Measurements from ENCODE around the gene BMPER. TPM values are rescaled to one million over a fixed set of nuclear protein-coding genes. Genes with fewer than 3 reads are reported as not detected.

Gene BMPER
- total RNA-seq, 1 experiment from 2014 or later, result not detected

DNA sequence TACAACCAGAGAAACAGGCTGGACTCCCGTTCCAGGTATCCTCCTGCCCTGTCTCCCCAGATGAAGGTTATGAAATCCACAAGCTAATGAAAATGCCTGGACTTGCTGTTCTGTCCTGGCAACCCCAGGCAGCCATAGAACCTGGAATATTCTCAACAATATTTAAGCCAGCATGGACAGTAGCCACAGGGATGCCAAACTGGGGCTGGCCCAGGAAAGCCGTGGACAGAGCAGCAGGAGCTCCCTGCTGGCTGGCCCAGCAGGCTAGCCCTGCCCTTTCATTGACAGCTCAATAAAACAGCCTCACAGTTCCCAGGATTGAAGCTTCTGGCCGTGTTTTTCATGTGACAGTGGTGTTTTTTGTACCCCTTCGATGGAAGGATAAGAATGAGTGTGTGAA lies 230.6 kb downstream of the BMPER start:
- Histone ChIP-seq H3K9me3 (no peaks in the 10 kb centered on the region), H3K4me3 (ENCODE audit: low read depth, low read length) (no peak overlapping the region), H3K36me3 (ENCODE audit: control insufficient read depth, insufficient read depth, low read length) (no peaks in the 10 kb centered on the region), H3K4me1 (no peaks in the 10 kb centered on the region), H3K27me3 (replicated peaks; ENCODE audit: control insufficient read depth, insufficient read depth, low read length) (no peaks in the 10 kb centered on the region)
- Mint-ChIP-seq H3K4me1 (ENCODE audit: low read depth, unreplicated experiment) (no peaks in the 10 kb centered on the region), H3K27ac (ENCODE audit: unreplicated experiment) (no peak overlapping the region), H3K4me3 (ENCODE audit: unreplicated experiment) (no peak overlapping the region), H3K27me3 (ENCODE audit: insufficient read depth, unreplicated experiment) (peaks cover 3% of the 10 kb centered on the region), H3K36me3 (ENCODE audit: insufficient read depth, unreplicated experiment) (no peaks in the 10 kb centered on the region), H3K9me3 (ENCODE audit: unreplicated experiment) (no peaks in the 10 kb centered on the region)
- ChIA-PET POLR2A (no interaction called here), CTCF (no interaction called here)
- intact Hi-C loops (cut with micrococcal nuclease; ENCODE audit: unreplicated experiment), result no loop called here
- no peak for DNase-seq
- TF ChIP-seq, protein P1, sequence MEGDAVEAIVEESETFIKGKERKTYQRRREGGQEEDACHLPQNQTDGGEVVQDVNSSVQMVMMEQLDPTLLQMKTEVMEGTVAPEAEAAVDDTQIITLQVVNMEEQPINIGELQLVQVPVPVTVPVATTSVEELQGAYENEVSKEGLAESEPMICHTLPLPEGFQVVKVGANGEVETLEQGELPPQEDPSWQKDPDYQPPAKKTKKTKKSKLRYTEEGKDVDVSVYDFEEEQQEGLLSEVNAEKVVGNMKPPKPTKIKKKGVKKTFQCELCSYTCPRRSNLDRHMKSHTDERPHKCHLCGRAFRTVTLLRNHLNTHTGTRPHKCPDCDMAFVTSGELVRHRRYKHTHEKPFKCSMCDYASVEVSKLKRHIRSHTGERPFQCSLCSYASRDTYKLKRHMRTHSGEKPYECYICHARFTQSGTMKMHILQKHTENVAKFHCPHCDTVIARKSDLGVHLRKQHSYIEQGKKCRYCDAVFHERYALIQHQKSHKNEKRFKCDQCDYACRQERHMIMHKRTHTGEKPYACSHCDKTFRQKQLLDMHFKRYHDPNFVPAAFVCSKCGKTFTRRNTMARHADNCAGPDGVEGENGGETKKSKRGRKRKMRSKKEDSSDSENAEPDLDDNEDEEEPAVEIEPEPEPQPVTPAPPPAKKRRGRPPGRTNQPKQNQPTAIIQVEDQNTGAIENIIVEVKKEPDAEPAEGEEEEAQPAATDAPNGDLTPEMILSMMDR (IDR thresholded peaks at IDR 0.05; ENCODE audit: insufficient read depth in 1 of 2, low read depth in 1 of 2, low read length in 1 of 2, severe bottlenecking in 1 of 2, unreplicated experiment in 1 of 2), result no peak
- BruUV-seq (replicated peaks), result no TSS peak

DNA sequence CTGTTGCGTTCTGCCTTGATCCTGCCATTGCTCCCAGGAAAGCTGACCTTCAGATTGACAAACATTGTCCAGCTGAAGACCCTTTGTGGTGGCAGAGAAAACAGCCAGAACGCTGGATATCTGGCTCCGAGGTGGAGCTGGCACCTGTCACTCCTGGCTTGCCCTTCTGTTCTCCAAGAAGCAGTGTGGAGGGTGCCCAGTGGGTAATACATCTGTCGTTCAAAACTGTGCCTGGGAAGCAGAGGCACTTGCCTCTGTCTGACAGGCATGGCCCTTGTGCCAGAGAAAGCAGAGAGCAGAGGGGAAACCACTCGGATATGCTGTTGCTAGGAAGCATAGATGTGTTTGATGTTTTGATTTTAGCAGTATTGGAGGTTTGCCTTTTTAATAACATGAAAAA lies 231.4 kb downstream of the BMPER start:
- Mint-ChIP-seq H3K9me3 (ENCODE audit: unreplicated experiment) (no peaks in the 10 kb centered on the region), H3K27ac (ENCODE audit: unreplicated experiment) (no peak overlapping the region), H3K36me3 (ENCODE audit: insufficient read depth, unreplicated experiment) (no peaks in the 10 kb centered on the region), H3K4me1 (ENCODE audit: low read depth, unreplicated experiment) (no peaks in the 10 kb centered on the region), H3K27me3 (ENCODE audit: insufficient read depth, unreplicated experiment) (peaks cover 5% of the 10 kb centered on the region), H3K4me3 (ENCODE audit: unreplicated experiment) (no peak overlapping the region)
- intact Hi-C loops (cut with micrococcal nuclease; ENCODE audit: unreplicated experiment), result no loop called here
- TF ChIP-seq, protein P1 (IDR thresholded peaks at IDR 0.05; ENCODE audit: insufficient read depth in 1 of 2, low read depth in 1 of 2, low read length in 1 of 2, severe bottlenecking in 1 of 2, unreplicated experiment in 1 of 2), result no peak
- no peak overlapping the region for H3K4me3 ChIP-seq (ENCODE audit: low read depth, low read length)
- CTCF ChIA-PET, result no interaction called here
- no peaks in the 10 kb centered on the region for H3K36me3 ChIP-seq (ENCODE audit: control insufficient read depth, insufficient read depth, low read length)
- POLR2A ChIA-PET, result no interaction called here
- H3K27me3 ChIP-seq (replicated peaks; ENCODE audit: control insufficient read depth, insufficient read depth, low read length), result no peaks in the 10 kb centered on the region
- no peaks in the 10 kb centered on the region for H3K4me1 ChIP-seq
- no peaks in the 10 kb centered on the region for H3K9me3 ChIP-seq
- no TSS peak for BruUV-seq (replicated peaks)
- DNase-seq, result no peak

DNA sequence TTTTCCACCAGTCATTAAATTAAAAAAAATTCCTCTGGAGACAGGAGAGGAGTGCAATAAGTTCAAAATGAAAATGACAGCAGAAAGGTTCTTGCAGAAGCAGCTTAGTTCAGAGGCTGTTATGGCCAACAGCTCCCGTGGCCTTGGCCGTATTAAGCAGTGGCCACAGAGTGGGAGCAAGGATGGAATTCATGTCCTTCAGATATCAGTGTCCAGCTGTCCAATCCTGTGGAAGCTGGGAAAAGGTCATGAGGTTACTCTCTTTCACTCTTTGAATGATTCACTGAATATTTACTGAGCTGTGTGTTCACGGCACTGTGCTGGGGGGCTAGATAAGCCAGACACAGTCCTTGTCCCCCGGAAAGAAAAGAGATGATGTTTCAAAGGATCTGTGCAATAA lies 231.8 kb downstream of the BMPER start:
- Mint-ChIP-seq H3K4me3 (ENCODE audit: unreplicated experiment) (no peak overlapping the region), H3K27ac (ENCODE audit: unreplicated experiment) (no peak overlapping the region), H3K9me3 (ENCODE audit: unreplicated experiment) (no peaks in the 10 kb centered on the region), H3K27me3 (ENCODE audit: insufficient read depth, unreplicated experiment) (peaks cover 6% of the 10 kb centered on the region), H3K4me1 (ENCODE audit: low read depth, unreplicated experiment) (no peaks in the 10 kb centered on the region), H3K36me3 (ENCODE audit: insufficient read depth, unreplicated experiment) (no peaks in the 10 kb centered on the region)
- no peaks in the 10 kb centered on the region for H3K9me3 ChIP-seq
- intact Hi-C loops (cut with micrococcal nuclease; ENCODE audit: unreplicated experiment), result no loop called here
- H3K36me3 ChIP-seq (ENCODE audit: control insufficient read depth, insufficient read depth, low read length), result no peaks in the 10 kb centered on the region
- CTCF ChIA-PET, result interaction anchor here (0.6 kb wide), 1 partner anchor 204 kb away, joined by 4 read pairs; no protein-coding TSS in a partner anchor
- POLR2A ChIA-PET, result no interaction called here
- no peak for DNase-seq
- BruUV-seq (replicated peaks), result no TSS peak
- TF ChIP-seq, protein P1 (IDR thresholded peaks at IDR 0.05; ENCODE audit: insufficient read depth in 1 of 2, low read depth in 1 of 2, low read length in 1 of 2, severe bottlenecking in 1 of 2, unreplicated experiment in 1 of 2), result no peak
- H3K4me1 ChIP-seq, result no peaks in the 10 kb centered on the region
- no peaks in the 10 kb centered on the region for H3K27me3 ChIP-seq (replicated peaks; ENCODE audit: control insufficient read depth, insufficient read depth, low read length)
- no peak overlapping the region for H3K4me3 ChIP-seq (ENCODE audit: low read depth, low read length)
